IMR-90 (cell line): ENCODE results near the gene FMC1. TPM values are rescaled to one million over a fixed set of nuclear protein-coding genes. Genes with fewer than 3 reads are reported as not detected.

Experiments
- ATAC-seq: fragments of 200-7000 bp; cut with Tn5 transposase; 2 replicates; pipeline ENCODE4 v1.9.1; 2020; ENCODE audit warnings: low read depth, mild to moderate bottlenecking, moderate library complexity
- BruUV-seq: library from RNA; stranded (reverse); fragments of 400-500 nt; replicated peaks from 2 replicates; lab custom pipeline; 2021; lab: Mats Ljungman, UMichigan
- CTCF ChIA-PET: fragments of 300-600 bp; formaldehyde crosslinking; extraction: SDS; loops from one replicate; lab custom pipeline; 2021; ENCODE audit warnings: antibody characterized with exemption; lab: Yijun Ruan, JAX
- POLR2A ChIA-PET: fragments of 300-600 bp; sonication (Branson Sonifier 250); formaldehyde crosslinking; loops from one replicate; lab custom pipeline; 2022; ENCODE audit warnings: antibody characterized with exemption; ENCODE audit not compliant: unreplicated experiment; lab: Charles Lee
- DNase-seq: peaks from one replicate; pipeline ENCODE4 v3.0.0; 2013
- H2AFZ ChIP-seq: replicated peaks from 2 replicates; pipeline ENCODE3; 2013; ENCODE audit warnings: low read length, mild to moderate bottlenecking; ENCODE audit not compliant: poor library complexity
- H2AK5ac ChIP-seq: 2 replicates; pipeline ENCODE4 v1.6.1; 2013; ENCODE audit warnings: low read depth, low read length, inconsistent platforms
- H2AK9ac ChIP-seq: replicated peaks from 2 replicates; pipeline ENCODE3; 2013; ENCODE audit warnings: mild to moderate bottlenecking, low read depth, low read length, moderate library complexity; ENCODE audit not compliant: poor library complexity
- H2BK120ac ChIP-seq: 2 replicates; pipeline ENCODE4 v1.6.1; 2013; ENCODE audit warnings: low read depth, low read length, inconsistent platforms
- H2BK15ac ChIP-seq: 3 replicates; pipeline ENCODE4 v1.6.1; 2013; ENCODE audit warnings: low read depth, low read length, inconsistent platforms
- H2BK20ac ChIP-seq: 2 replicates; pipeline ENCODE4 v1.6.1; 2013; ENCODE audit warnings: low read depth, mild to moderate bottlenecking, inconsistent platforms, low read length, moderate library complexity
- H2BK5ac ChIP-seq: 2 replicates; pipeline ENCODE4 v1.6.1; 2013; ENCODE audit warnings: mild to moderate bottlenecking, low read depth, low read length, inconsistent platforms; ENCODE audit not compliant: poor library complexity, severe bottlenecking
- H3K14ac ChIP-seq: replicated peaks from 2 replicates; pipeline ENCODE4 v1.6.1; 2013; ENCODE audit warnings: low read depth, low read length, inconsistent platforms
- H3K18ac ChIP-seq: 2 replicates; pipeline ENCODE4 v1.6.1; 2013; ENCODE audit warnings: low read depth, low read length, control low read depth
- H3K23ac ChIP-seq: 2 replicates; pipeline ENCODE4 v1.6.1; 2013; ENCODE audit warnings: low read depth, low read length, inconsistent platforms
- H3K27ac ChIP-seq: 2 replicates; pipeline ENCODE4 v1.5.1; 2013; ENCODE audit warnings: mild to moderate bottlenecking, control low read depth, low read length; ENCODE audit not compliant: insufficient read depth
- H3K27me3 ChIP-seq: 2 replicates; pipeline ENCODE4 v1.6.1; 2013; ENCODE audit warnings: low read length; ENCODE audit not compliant: control insufficient read depth, insufficient read depth
- H3K36me3 ChIP-seq: 2 replicates; pipeline ENCODE4 v1.6.1; 2013; ENCODE audit warnings: low read length, mixed read lengths; ENCODE audit not compliant: control insufficient read depth, insufficient read depth
- H3K4ac ChIP-seq: 2 replicates; pipeline ENCODE4 v1.6.1; 2013; ENCODE audit warnings: low read depth, low read length, inconsistent platforms
- H3K4me1 ChIP-seq: 2 replicates; pipeline ENCODE4 v1.6.1; 2013; ENCODE audit warnings: low read length, mixed read lengths; ENCODE audit not compliant: control insufficient read depth, insufficient read depth
- H3K4me2 ChIP-seq: 2 replicates; pipeline ENCODE4 v1.6.1; 2013; ENCODE audit warnings: low read depth, mild to moderate bottlenecking, control low read depth, low read length, moderate library complexity
- H3K4me3 ChIP-seq: 2 replicates; pipeline ENCODE4 v1.5.1; 2013; ENCODE audit warnings: low read depth, mild to moderate bottlenecking, control low read depth, low read length, moderate library complexity; ENCODE audit not compliant: insufficient read depth
- H3K56ac ChIP-seq: 2 replicates; pipeline ENCODE4 v1.6.1; 2013; ENCODE audit warnings: low read length, inconsistent platforms; ENCODE audit not compliant: insufficient read depth; ENCODE audit errors: extremely low read depth
- H3K79me1 ChIP-seq, 2 experiments: 2 replicates each; pipeline ENCODE4 v1.6.1; 2013; ENCODE audit warnings: low read length in 2 of 2, inconsistent platforms in 1 of 2, low read depth in 1 of 2
- H3K9ac ChIP-seq: 2 replicates; pipeline ENCODE4 v1.6.1; 2013; ENCODE audit warnings: low read depth, low read length, control low read depth
- H3K9me1 ChIP-seq: 2 replicates; pipeline ENCODE4 v1.6.1; 2013; ENCODE audit warnings: low read length, inconsistent platforms; ENCODE audit not compliant: insufficient read depth
- H3K9me3 ChIP-seq: 2 replicates; pipeline ENCODE4 v1.6.1; 2013; ENCODE audit warnings: low read length; ENCODE audit not compliant: control insufficient read depth, insufficient read depth
- H4K20me1 ChIP-seq: 2 replicates; pipeline ENCODE4 v1.6.1; 2013; ENCODE audit warnings: low read length, inconsistent platforms; ENCODE audit not compliant: insufficient read depth
- H4K5ac ChIP-seq: 2 replicates; pipeline ENCODE4 v1.6.1; 2013; ENCODE audit warnings: mild to moderate bottlenecking, low read depth, low read length, control low read depth
- H4K8ac ChIP-seq, 2 experiments: 2 replicates each; pipeline ENCODE4 v1.6.1; 2013; ENCODE audit warnings: low read depth in 2 of 2, low read length in 2 of 2, control low read depth in 1 of 2, inconsistent platforms in 1 of 2
- H4K91ac ChIP-seq: 2 replicates; pipeline ENCODE4 v1.6.1; 2013; ENCODE audit warnings: low read depth, low read length, inconsistent platforms; ENCODE audit not compliant: insufficient read depth
- BHLHE40 ChIP-seq: fragments of 150-350 bp; IDR thresholded peaks from 2 replicates; pipeline ENCODE4 v1.6.1; 2016; ENCODE audit warnings: mild to moderate bottlenecking, low read depth, low read length
- CEBPB ChIP-seq: IDR thresholded peaks from 2 replicates; pipeline ENCODE4 v1.6.1; 2012; ENCODE audit warnings: low read depth, low read length, improper control_type of control experiment
- CHD1 ChIP-seq: IDR thresholded peaks from 2 replicates; pipeline ENCODE4 v1.6.1; 2012; ENCODE audit warnings: low read depth, low read length, improper control_type of control experiment
- CTCF ChIP-seq: conservative IDR thresholded peaks from 2 replicates; pipeline ENCODE4 v1.5.1; 2012; ENCODE audit warnings: mild to moderate bottlenecking, low read depth, low read length, improper control_type of control experiment
- ELK1 ChIP-seq: fragments of 150-350 bp; IDR thresholded peaks from 2 replicates; pipeline ENCODE4 v1.6.1; 2016; ENCODE audit warnings: low read depth, mild to moderate bottlenecking, low read length, moderate library complexity, borderline replicate concordance
- FOS ChIP-seq: fragments of 150-350 bp; IDR thresholded peaks from 2 replicates; pipeline ENCODE4 v1.6.1; 2016; ENCODE audit warnings: low read depth, low read length
- MAFK ChIP-seq: IDR thresholded peaks from 2 replicates; pipeline ENCODE4 v1.6.1; 2012; ENCODE audit warnings: low read depth, low read length, improper control_type of control experiment
- MAZ ChIP-seq: IDR thresholded peaks from 2 replicates; pipeline ENCODE4 v1.6.1; 2012; ENCODE audit warnings: low read depth, mild to moderate bottlenecking, low read length, improper control_type of control experiment, moderate library complexity, borderline replicate concordance
- MXI1 ChIP-seq: IDR thresholded peaks from 2 replicates; pipeline ENCODE4 v1.6.1; 2012; ENCODE audit warnings: low read depth, mild to moderate bottlenecking, low read length, moderate library complexity, borderline replicate concordance
- NFE2L2 ChIP-seq: fragments of 150-350 bp; IDR thresholded peaks from 2 replicates; pipeline ENCODE4 v1.6.1; 2016; ENCODE audit warnings: low read depth, mild to moderate bottlenecking, low read length
- POLR2A ChIP-seq: IDR thresholded peaks from 2 replicates; pipeline ENCODE4 v1.6.1; 2012; ENCODE audit warnings: mild to moderate bottlenecking, low read depth, low read length
- RAD21 ChIP-seq: IDR thresholded peaks from 2 replicates; pipeline ENCODE4 v1.6.1; 2012; ENCODE audit warnings: low read length, improper control_type of control experiment
- RCOR1 ChIP-seq: IDR thresholded peaks from 2 replicates; pipeline ENCODE4 v1.6.1; 2012; ENCODE audit warnings: mild to moderate bottlenecking, low read length, improper control_type of control experiment; ENCODE audit not compliant: insufficient replicate concordance
- RFX5 ChIP-seq: IDR thresholded peaks from 2 replicates; pipeline ENCODE4 v1.8.0; 2012; ENCODE audit warnings: low read depth, mild to moderate bottlenecking, low read length, moderate library complexity
- SMC3 ChIP-seq: fragments of 150-350 bp; IDR thresholded peaks from 2 replicates; pipeline ENCODE4 v1.6.1; 2016; ENCODE audit warnings: low read depth, mild to moderate bottlenecking, antibody characterized with exemption, low read length, moderate library complexity
- USF2 ChIP-seq: fragments of 150-350 bp; IDR thresholded peaks from 2 replicates; pipeline ENCODE4 v1.6.1; 2017; ENCODE audit warnings: mild to moderate bottlenecking, antibody characterized with exemption, low read length, low read depth
- WGBS, 2 experiments: methylation state at CpG; one replicate each; pipeline versions ENCODE4 v1.1.5 to v1.1.7; 2013; ENCODE audit warnings: missing lambda C conversion rate in 2 of 2; ENCODE audit not compliant: insufficient read length in 1 of 2; ENCODE audit errors: extremely low coverage in 2 of 2; 5-methylcytosine and 5-hydroxymethylcytosine counted together
- dilution Hi-C: fragments of 300-500 bp; cut with HindIII; formaldehyde crosslinking; loops from one replicate; pipeline ENCODE4 v1.14.3; 2018; ENCODE audit warnings: low sequenced_read_pairs; ENCODE audit not compliant: unreplicated experiment
- in situ Hi-C: fragments of 300-500 bp; cut with MboI; formaldehyde crosslinking; loops from 3 replicates; pipeline ENCODE4 v1.14.3; 2019; ENCODE audit warnings: low sequenced_read_pairs, inconsistent platforms, mixed read lengths
- intact Hi-C: fragments of 100-400 bp; cut with micrococcal nuclease; formaldehyde crosslinking; loops from 2 replicates; pipeline ENCODE4 v1.10.0; 2022
- polyA plus RNA-seq, 3 experiments: library from polyadenylated mRNA; depleted of rRNA; stranded (reverse); fragments of >200 nt; gene quantifications; 2 replicates each; pipeline ENCODE4 v1.2.3, GENCODE V29; 2012; ENCODE audit warnings: low replicate concordance in 1 of 3
- total RNA-seq: library from RNA; depleted of rRNA; stranded (reverse); fragments of >200 nt; gene quantifications from 2 replicates; pipeline ENCODE4 v1.2.3, GENCODE V29; 2012

FMC1 gene
- total and polyA plus RNA-seq, 2 of the 4 experiments (the other 2 are of a cell fraction): 6.1 to 11.9 TPM

- H4K8ac ChIP-seq: no peak overlapping the region
- BruUV-seq: no TSS peak
- POLR2A ChIA-PET: no interaction called here
- H3K4me3 ChIP-seq: no peak overlapping the region
- H3K9me3 ChIP-seq: no peaks in the 10 kb centered on the region
- no peak overlapping the region for H3K27ac ChIP-seq
- H3K27me3 ChIP-seq: no peaks in the 10 kb centered on the region
- H2BK5ac ChIP-seq: no peak overlapping the region
- no peak overlapping the region for H3K4ac ChIP-seq
- H3K14ac ChIP-seq: no peak overlapping the region
- no peak overlapping the region for H4K91ac ChIP-seq
- peak; percentile 95 for DNase-seq
- H3K18ac ChIP-seq: no peak overlapping the region
- intact Hi-C loops: no loop called here
- WGBS, 2 experiments: no CpG with 5 or more reads among the region's 2 CpGs
- H2AFZ ChIP-seq: peak overlapping the region; percentile 34
- no peak overlapping the region for H3K56ac ChIP-seq
- no peak overlapping the region for H4K5ac ChIP-seq
- no peaks in the 10 kb centered on the region for H3K4me1 ChIP-seq
- dilution Hi-C loops: no loop called here
- in situ Hi-C loops: no loop called here
- H2BK120ac ChIP-seq: no peak overlapping the region
- H3K79me1 ChIP-seq: no peaks in the 10 kb centered on the region
- H3K23ac ChIP-seq: no peak overlapping the region
- H2BK15ac ChIP-seq: no peak overlapping the region
- no peak overlapping the region for H2AK5ac ChIP-seq
- TF ChIP-seq POLR2A: no peak
- TF ChIP-seq MAZ: no peak
- TF ChIP-seq CHD1: no peak
- TF ChIP-seq BHLHE40: no peak
- no peak for TF ChIP-seq SMC3
- TF ChIP-seq ELK1: no peak
- TF ChIP-seq FOS: peak; percentile 55
- TF ChIP-seq RCOR1: no peak
- no peak for TF ChIP-seq CTCF
- TF ChIP-seq RFX5: no peak
- peak; percentile 55; the same call in 1 of the 2 replicates for TF ChIP-seq CEBPB
- TF ChIP-seq MAFK: peak; percentile 47
- no peak for TF ChIP-seq USF2
- TF ChIP-seq NFE2L2: no peak
- no peak for TF ChIP-seq MXI1
- TF ChIP-seq RAD21: no peak
- CTCF ChIA-PET: no interaction called here
- no peak overlapping the region for H3K9ac ChIP-seq
- peak; percentile 94 for ATAC-seq
- no peak overlapping the region for H2BK20ac ChIP-seq
- no peak overlapping the region for H3K4me2 ChIP-seq
- no peaks in the 10 kb centered on the region for H4K20me1 ChIP-seq
- no peak overlapping the region for H2AK9ac ChIP-seq
- H3K36me3 ChIP-seq: no peaks in the 10 kb centered on the region
- H3K9me1 ChIP-seq: no peaks in the 10 kb centered on the region
These were observed 12.8 kb upstream of the FMC1 start for GRCh38 chr7:139328375-139328774.
